GM21717 (cell line): ENCODE data around the gene GRSF1.
A peak's percentile ranks its signal among the peaks of the same experiment; 100 is the strongest.
"Not testable (repeated sequence)": the region's sequence is repeated elsewhere in the genome, so short reads cannot be mapped to it uniquely, and the experiment has no call there.

Source experiments
- ATAC-seq: cut with Tn5 transposase; IDR thresholded peaks from one replicate; pipeline ENCODE4 v1.9.1; 2021; ENCODE audit warnings: mild to moderate bottlenecking, moderate library complexity; ENCODE audit not compliant: unreplicated experiment

GRSF1 gene, protein sequence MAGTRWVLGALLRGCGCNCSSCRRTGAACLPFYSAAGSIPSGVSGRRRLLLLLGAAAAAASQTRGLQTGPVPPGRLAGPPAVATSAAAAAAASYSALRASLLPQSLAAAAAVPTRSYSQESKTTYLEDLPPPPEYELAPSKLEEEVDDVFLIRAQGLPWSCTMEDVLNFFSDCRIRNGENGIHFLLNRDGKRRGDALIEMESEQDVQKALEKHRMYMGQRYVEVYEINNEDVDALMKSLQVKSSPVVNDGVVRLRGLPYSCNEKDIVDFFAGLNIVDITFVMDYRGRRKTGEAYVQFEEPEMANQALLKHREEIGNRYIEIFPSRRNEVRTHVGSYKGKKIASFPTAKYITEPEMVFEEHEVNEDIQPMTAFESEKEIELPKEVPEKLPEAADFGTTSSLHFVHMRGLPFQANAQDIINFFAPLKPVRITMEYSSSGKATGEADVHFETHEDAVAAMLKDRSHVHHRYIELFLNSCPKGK

DNA sequence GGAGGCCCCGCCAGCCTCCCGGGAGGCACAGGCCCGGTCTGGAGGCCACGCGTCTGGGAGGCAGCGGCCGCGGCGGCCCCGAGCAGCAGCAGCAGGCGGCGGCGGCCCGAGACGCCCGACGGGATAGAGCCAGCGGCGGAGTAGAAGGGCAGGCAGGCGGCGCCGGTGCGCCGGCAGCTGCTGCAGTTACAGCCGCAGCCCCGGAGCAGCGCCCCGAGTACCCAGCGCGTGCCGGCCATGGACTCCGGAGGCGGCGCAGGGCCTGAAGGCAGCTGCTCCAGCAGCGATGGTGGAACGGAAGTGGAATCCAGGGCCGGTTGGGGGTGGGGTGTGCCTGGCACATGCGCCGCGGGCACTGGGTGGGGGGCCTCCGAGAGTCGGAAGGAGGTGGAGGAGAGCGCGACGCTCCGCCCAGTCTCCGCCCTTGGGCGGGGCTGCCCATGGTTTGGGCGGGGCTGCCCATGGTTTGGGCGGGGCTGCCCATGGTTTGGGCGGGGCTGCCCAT lies at the start of gene GRSF1:
Gene GRSF1, minus strand, starts transcription at position 302 of the 505 bp plus-strand sequence. Its CDS starts 63 bp downstream, at position 239.
- ATAC-seq = peak; percentile 53

DNA sequence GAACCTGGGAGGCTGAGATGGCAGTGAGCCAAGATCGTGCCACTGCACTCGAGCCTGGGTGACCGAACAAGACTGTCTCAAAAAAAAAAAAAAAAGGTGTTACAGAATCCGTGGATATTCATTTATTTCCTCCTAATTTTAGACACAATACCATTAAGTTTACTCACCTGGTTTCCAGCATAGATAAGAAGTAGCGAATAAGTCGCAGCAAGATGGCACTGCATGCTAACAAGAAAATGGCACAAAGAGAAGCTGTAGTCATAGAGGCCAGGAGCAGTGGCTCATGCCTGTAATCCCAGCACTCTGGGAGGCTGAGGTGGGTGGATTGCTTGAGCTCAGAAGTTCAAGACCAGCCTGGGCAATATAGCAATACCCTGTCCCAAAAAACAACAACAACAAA lies 45.5 kb upstream of the GRSF1 start:
- no peak for ATAC-seq

DNA sequence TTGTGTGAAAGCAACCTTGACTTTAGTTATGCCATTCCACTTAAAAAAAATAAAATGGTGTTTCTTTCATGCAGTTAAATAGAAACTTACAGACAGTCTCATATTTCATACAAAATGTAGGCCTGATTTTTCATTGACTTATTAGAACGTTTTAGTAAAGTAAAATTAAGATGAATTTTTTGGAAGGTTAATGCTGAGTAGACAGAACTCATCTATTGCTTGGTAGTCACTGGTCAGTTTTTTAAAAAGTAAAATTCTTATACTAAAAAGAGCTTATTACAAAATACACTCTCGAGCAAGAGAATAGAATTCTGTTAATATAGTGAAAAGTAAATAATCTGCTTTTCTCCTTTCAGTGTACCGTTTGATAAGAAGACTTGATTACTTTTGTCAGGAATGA lies 41.0 kb upstream of the GRSF1 start:
- ATAC-seq = no peak

GRCh38 chr4:70877556-70877955 lies 37.9 kb upstream of the GRSF1 start:
- no peak for ATAC-seq

- ATAC-seq = peak; percentile 71
Measured at GRCh38 chr4:70874268-70875156, 34.8 kb upstream of the GRSF1 start.

DNA sequence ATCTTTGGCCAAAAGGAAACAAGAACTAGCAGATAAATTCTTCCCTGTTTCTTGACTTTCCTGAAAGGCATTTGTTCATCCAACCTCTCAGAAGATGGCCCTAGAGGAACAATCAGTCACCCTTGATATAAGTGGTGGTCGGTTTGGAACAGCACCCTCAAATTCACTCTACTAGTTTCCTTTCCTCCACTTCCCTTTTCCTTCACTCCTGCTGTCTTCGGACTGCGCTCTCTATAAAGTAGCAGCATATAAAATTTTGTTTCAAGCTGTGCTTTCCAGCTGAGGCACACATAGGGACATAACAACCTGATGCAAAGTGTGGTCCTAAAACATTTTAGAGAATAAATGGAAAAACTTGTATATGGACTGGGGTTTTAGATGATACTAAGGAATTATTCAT lies 33.5 kb upstream of the GRSF1 start:
- ATAC-seq = no peak

DNA sequence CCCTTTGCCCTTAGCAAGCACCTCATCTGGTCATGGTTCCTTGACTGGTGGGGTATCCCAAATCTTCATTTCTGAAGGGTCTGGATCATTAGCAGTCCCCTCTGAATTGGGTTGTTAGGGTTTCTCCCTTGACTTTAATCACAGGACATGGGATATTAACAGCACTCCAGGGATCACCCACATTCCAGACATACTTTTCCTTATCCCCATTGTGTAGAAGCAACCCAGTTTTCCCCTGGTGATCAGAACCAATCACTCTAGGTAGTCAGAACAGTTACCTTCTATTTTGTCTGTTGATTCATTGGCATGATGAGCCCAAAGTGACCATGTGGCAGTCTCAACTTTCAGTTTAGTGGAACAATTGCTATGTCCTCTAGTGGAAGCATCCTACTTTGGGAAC lies 29.1 kb upstream of the GRSF1 start:
- no peak for ATAC-seq

GRCh38 chr4:70863099-70863790 lies 23.6 kb upstream of the GRSF1 start:
- ATAC-seq = peak; percentile 87

- no peak for ATAC-seq
Measured at GRCh38 chr4:70859066-70859465, 19.4 kb upstream of the GRSF1 start.

- ATAC-seq = no peak
Measured at GRCh38 chr4:70858454-70858853, 18.8 kb upstream of the GRSF1 start.

DNA sequence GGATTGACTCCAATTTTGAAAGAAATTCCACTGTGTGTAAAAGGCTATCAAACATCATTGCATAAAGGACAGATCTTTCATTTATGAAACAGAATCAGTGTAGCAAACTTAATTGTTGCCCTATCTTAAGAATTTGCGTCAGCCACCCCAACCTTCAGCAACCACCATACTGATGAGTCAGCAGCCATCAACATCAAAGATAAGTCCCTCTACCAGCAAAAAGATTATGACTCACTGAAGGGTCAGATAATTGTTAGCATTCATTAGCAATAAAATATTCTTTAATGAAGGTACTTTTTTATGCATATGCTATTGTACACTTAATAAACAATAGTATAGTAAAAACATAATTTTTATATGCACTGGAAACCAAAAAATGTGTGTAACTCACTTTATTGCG lies 15.8 kb upstream of the GRSF1 start:
- ATAC-seq = no peak

DNA sequence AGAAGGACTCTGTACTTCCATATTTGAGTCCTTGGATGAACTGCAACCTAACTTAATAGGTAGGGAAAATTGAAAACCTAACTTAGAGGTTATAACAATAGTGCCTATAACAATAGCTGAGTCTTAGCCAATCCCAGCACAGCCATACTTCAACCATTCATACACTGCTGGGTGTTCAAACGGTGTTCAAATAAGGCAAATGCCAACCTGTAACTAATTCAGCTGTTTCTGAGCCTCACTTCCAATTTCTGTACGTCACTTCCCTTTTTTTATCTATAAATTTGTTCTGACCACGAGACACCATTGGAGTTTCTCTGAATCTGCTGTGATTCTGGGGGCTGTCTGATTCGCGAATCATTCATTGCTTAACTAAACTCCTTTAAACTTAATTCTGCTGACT lies 9.6 kb upstream of the GRSF1 start:
- no peak for ATAC-seq

DNA sequence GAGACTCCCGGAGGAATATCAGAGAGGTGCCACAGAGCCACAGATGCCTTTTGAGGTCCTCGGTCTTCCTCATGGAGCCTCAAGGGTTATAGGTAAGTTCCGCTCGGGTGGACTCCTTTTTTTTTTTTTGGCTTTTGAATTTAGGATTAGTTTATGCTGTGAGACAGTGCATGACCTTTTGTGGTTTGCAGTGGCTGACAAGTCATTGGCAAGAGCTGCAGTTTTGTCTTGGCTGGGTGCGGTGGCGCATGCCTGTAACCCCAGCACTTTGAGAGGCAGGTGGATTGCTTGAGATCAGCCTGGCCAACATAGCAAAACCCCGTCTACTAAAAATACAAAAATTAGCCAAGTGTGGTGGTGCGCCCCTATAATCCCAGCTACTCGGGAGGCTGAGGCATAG lies 4.5 kb upstream of the GRSF1 start:
- ATAC-seq = no peak

GRCh38 chr4:70842761-70843435 lies 3.2 kb upstream of the GRSF1 start:
- peak; percentile 44 for ATAC-seq

DNA sequence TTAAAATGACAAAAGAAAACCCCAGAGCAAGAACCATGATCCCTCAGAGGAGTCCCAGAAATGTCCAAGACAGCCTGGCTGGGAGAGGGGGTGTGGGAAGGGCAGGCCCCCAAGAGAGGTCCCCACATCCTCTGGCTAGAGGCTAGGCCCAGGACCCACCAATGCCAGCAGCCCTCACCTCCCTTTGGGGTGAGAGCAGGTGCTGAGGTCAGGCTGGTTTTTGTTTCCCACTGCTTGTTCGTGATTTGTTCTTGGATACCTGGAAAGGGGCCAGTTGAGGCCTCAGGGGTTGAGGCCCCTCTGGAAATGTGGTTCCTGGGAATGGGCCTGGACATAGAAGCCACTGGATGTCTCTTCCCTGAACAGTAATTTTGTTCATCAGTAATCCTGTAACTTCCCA lies 2.3 kb upstream of the GRSF1 start:
- ATAC-seq = no peak

GRCh38 chr4:70841211-70841610 lies 1.5 kb upstream of the GRSF1 start:
- no peak for ATAC-seq

GRCh38 chr4:70840631-70841030 lies 941 bp upstream of the GRSF1 start:
- not testable (repeated sequence) for ATAC-seq

GRCh38 chr4:70840137-70840536 lies 447 bp upstream of the GRSF1 start:
- not testable (repeated sequence) for ATAC-seq

DNA sequence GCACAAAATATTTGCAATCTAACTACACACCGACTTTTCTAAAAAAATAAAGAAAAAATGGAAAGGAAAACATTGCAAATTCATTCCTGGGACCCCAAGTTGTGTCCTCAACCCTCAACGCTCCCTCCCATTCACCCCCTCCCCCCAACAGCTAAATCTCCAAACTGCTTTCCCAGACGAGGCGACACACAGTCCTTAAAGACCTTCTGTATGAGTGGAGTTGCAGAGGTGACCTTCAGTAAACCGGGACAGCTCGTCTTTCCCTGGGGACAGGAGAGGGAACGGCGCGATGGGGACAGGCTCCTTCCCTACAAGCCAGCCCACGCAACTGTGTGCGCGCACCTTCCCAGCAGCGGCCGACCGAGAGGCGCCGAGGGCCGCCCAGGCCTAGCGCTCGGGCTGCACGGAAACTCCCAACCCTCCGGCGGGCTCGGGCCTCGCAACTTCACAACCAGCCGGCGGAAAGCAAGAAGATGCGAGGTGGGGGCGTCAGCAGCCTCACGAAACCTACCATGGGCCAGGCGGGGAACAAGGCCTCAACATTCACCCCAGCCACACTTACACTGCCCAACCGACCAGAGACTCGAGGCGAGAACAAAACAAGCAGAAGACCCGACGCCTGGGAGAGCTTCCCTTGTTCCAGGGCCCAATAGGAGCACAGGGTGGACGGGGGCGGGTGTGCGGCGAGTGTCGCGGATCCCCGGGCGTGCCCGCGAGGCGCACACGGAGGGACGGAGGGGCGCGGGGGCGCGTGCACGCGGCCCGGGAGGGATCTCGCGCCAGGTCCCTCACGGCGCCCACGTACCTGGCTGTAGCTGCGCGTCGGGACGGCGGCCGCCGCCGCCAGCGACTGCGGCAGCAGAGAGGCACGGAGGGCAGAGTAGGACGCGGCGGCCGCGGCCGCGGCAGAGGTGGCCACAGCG lies 763 bp downstream of the GRSF1 start:
- ATAC-seq = peak; percentile 57
